ENCODE measurements around the gene UMODL1.

DNA sequence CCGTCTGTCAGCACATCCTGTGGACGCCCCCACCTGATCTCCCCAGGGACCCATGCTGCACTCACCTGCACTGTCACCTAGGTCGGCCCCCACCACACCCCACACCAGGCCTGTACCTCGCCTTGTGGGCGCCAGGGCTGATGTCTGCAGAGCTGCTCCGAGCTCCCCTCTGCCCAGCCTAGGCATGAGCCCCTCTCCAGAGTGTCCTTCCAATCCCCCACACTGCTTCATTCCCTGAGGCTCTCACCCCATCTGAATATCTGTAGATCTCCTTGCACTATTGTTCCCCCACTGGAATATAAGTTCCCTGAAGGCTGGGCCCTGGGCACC, 12.2 kb downstream of the UMODL1 start:
- TF ChIP-seq ZNF138 (tag by site-specific recombination; IDR thresholded peaks at IDR 0.05; ENCODE audit: borderline replicate concordance) (no peak), PRDM10 (tag by site-specific recombination; IDR thresholded peaks at IDR 0.05) (no peak), BCL11B (tag by site-specific recombination; IDR thresholded peaks at IDR 0.05; ENCODE audit: low read depth) (no peak), ATF2 (tag by site-specific recombination; IDR thresholded peaks at IDR 0.05; ENCODE audit: low read depth) (no peak), GLIS1 (tag by site-specific recombination; IDR thresholded peaks at IDR 0.05) (no peak)

Measured in HEK293 (cell line).